H1 (cell line): ENCODE measurements around the gene EFCAB10. TPM values are rescaled to one million over a fixed set of nuclear protein-coding genes. Genes with fewer than 3 reads are reported as not detected.

Experiments used
- CTCF ChIA-PET: fragments of 300-600 bp; sonication (Branson Sonifier 250); formaldehyde crosslinking; loops from one replicate; lab custom pipeline; 2021; ENCODE audit not compliant: partially characterized antibody; lab: Charles Lee
- POLR2A ChIA-PET: fragments of 300-600 bp; sonication (Branson Sonifier 250); formaldehyde crosslinking; loops from one replicate; lab custom pipeline; 2021; ENCODE audit warnings: inconsistent platforms; ENCODE audit not compliant: partially characterized antibody; lab: Charles Lee
- DNase-seq, 2 experiments: peaks; one replicate each; pipeline versions ENCODE4 v3.0.0 to v3.0.0-alpha.2; 2010 to 2022; ENCODE audit warnings: low spot score in 2 of 2, low read depth in 1 of 2, mixed read lengths in 1 of 2
- FAIRE-seq: peaks from 2 replicates; lab custom pipeline; 2011; peaks lifted over from hg19 to GRCh38; lab: Jason Lieb, UNC
- H2AFZ ChIP-seq: 2 replicates; pipeline ENCODE4 v1.8.1; 2012; ENCODE audit warnings: low read length, inconsistent platforms
- H2AK5ac ChIP-seq: 2 replicates; pipeline ENCODE4 v1.6.1; 2013; ENCODE audit warnings: low read depth, low read length
- H2BK120ac ChIP-seq: replicated peaks from 2 replicates; pipeline ENCODE3; 2013; ENCODE audit warnings: low read depth, low read length, inconsistent platforms
- H2BK12ac ChIP-seq: 2 replicates; pipeline ENCODE4 v1.6.1; 2013; ENCODE audit warnings: low read depth, low read length
- H2BK15ac ChIP-seq: 2 replicates; pipeline ENCODE4 v1.6.1; 2013; ENCODE audit warnings: low read length
- H2BK20ac ChIP-seq: 2 replicates; pipeline ENCODE4 v1.6.1; 2013; ENCODE audit warnings: low read length
- H2BK5ac ChIP-seq: 2 replicates; pipeline ENCODE4 v1.6.1; 2013; ENCODE audit warnings: low read depth, low read length
- H3K14ac ChIP-seq: 2 replicates; pipeline ENCODE4 v1.6.1; 2013; ENCODE audit warnings: inconsistent platforms; ENCODE audit not compliant: insufficient read length
- H3K18ac ChIP-seq: 2 replicates; pipeline ENCODE4 v1.6.1; 2013; ENCODE audit warnings: low read length; ENCODE audit errors: extremely low read depth
- H3K23ac ChIP-seq: 2 replicates; pipeline ENCODE4 v1.6.1; 2013; ENCODE audit warnings: inconsistent platforms; ENCODE audit not compliant: insufficient read length
- H3K23me2 ChIP-seq: 2 replicates; pipeline ENCODE4 v1.6.1; 2013; ENCODE audit warnings: low read depth, low read length
- H3K27ac ChIP-seq: 2 replicates; pipeline ENCODE4 v1.6.1; 2011; ENCODE audit warnings: low read depth, low read length, inconsistent platforms
- H3K27me3 ChIP-seq, 4 experiments: replicated peaks in 1 of 4; 1 replicate in 1 of 4; 2 replicates in 3 of 4; pipeline versions ENCODE4 v1.6.1 to v1.8.1; 2011 to 2013; ENCODE audit warnings: low read length in 3 of 4, mild to moderate bottlenecking in 3 of 4, inconsistent platforms in 2 of 4, mixed read lengths in 2 of 4, moderate library complexity in 1 of 4; ENCODE audit not compliant: control insufficient read depth in 3 of 4, insufficient read depth in 3 of 4; ENCODE audit errors: extremely low read depth in 1 of 4
- H3K36me3 ChIP-seq, 4 experiments: 2 replicates each; pipeline versions ENCODE4 v1.6.1 to v1.8.1; 2011 to 2013; ENCODE audit warnings: mild to moderate bottlenecking in 4 of 4, low read length in 3 of 4, moderate library complexity in 2 of 4, control low read depth in 1 of 4, inconsistent platforms in 1 of 4; ENCODE audit not compliant: insufficient read depth in 4 of 4, control insufficient read depth in 2 of 4
- H3K4ac ChIP-seq: replicated peaks from 2 replicates; pipeline ENCODE3; 2013; ENCODE audit warnings: low read length, low read depth, mixed read lengths, inconsistent platforms; ENCODE audit not compliant: insufficient read length
- H3K4me1 ChIP-seq, 4 experiments: replicated peaks in 1 of 4; 1 replicate in 1 of 4; 2 replicates in 3 of 4; pipeline versions ENCODE4 v1.6.1 to v1.8.1; 2011 to 2013; ENCODE audit warnings: low read length in 3 of 4, inconsistent platforms in 2 of 4, mixed read lengths in 1 of 4; ENCODE audit not compliant: insufficient read depth in 4 of 4, control insufficient read depth in 3 of 4
- H3K4me2 ChIP-seq, 2 experiments: 2 replicates each; pipeline versions ENCODE4 v1.6.1 to v1.8.1; 2011 to 2013; ENCODE audit warnings: low read depth in 2 of 2, low read length in 2 of 2, control low read depth in 1 of 2, inconsistent platforms in 1 of 2, mild to moderate bottlenecking in 1 of 2; ENCODE audit not compliant: insufficient read depth in 1 of 2
- H3K4me3 ChIP-seq, 4 experiments: fragments of 200-600, 300-600 bp in 1 of 4; sonication (generic), shearing (Covaris generic), sonication (Bioruptor Twin) in 1 of 4; 2 replicates each; pipeline versions ENCODE4 v1.5.1 to v1.8.1; 2011 to 2016; ENCODE audit warnings: low read length in 4 of 4, low read depth in 3 of 4, control low read depth in 2 of 4, inconsistent platforms in 2 of 4, mild to moderate bottlenecking in 2 of 4, mixed read lengths in 1 of 4, moderate library complexity in 1 of 4; ENCODE audit not compliant: insufficient read depth in 2 of 4; ENCODE audit errors: extremely low read depth in 1 of 4
- H3K56ac ChIP-seq: replicated peaks from 2 replicates; pipeline ENCODE3; 2013; ENCODE audit warnings: low read depth, mild to moderate bottlenecking, mixed read lengths, low read length, inconsistent platforms; ENCODE audit not compliant: insufficient read length
- H3K79me1 ChIP-seq: 2 replicates; pipeline ENCODE4 v1.6.1; 2013; ENCODE audit warnings: low read depth, low read length, control low read depth
- H3K79me2 ChIP-seq, 2 experiments: 2 replicates each; pipeline versions ENCODE4 v1.6.1 to v1.8.1; 2012 to 2013; ENCODE audit warnings: low read length in 2 of 2, mild to moderate bottlenecking in 2 of 2, inconsistent platforms in 1 of 2; ENCODE audit not compliant: insufficient read depth in 2 of 2, control insufficient read depth in 1 of 2
- H3K9ac ChIP-seq, 4 experiments: replicated peaks in 1 of 4; 1 replicate in 1 of 4; 2 replicates in 3 of 4; pipeline versions ENCODE4 v1.6.1 to v1.8.1; 2011 to 2013; ENCODE audit warnings: low read depth in 3 of 4, low read length in 3 of 4, control low read depth in 2 of 4, mild to moderate bottlenecking in 2 of 4, moderate library complexity in 2 of 4, inconsistent platforms in 1 of 4; ENCODE audit errors: extremely low read depth in 1 of 4
- H3K9me3 ChIP-seq, 2 experiments: 2 replicates each; pipeline versions ENCODE4 v1.6.1 to v1.8.1; 2012 to 2013; ENCODE audit warnings: mild to moderate bottlenecking in 2 of 2, moderate library complexity in 2 of 2, control low read depth in 1 of 2, inconsistent platforms in 1 of 2, low read depth in 1 of 2, low read length in 1 of 2, mixed read lengths in 1 of 2; ENCODE audit not compliant: insufficient read depth in 2 of 2
- H4K20me1 ChIP-seq, 2 experiments: replicated peaks in 1 of 2; 2 replicates each; pipeline versions ENCODE3 to v1.8.1; 2011 to 2013; ENCODE audit warnings: inconsistent platforms in 2 of 2, low read length in 2 of 2, mild to moderate bottlenecking in 1 of 2; ENCODE audit not compliant: insufficient read depth in 2 of 2, control insufficient read depth in 1 of 2
- H4K5ac ChIP-seq: 2 replicates; pipeline ENCODE4 v1.6.1; 2013; ENCODE audit warnings: low read length, low read depth, mixed read lengths, inconsistent platforms; ENCODE audit not compliant: insufficient read length
- H4K8ac ChIP-seq: 2 replicates; pipeline ENCODE4 v1.8.0; 2013; ENCODE audit warnings: mild to moderate bottlenecking, moderate library complexity, low read length, inconsistent platforms; ENCODE audit not compliant: insufficient read depth; ENCODE audit errors: extremely low read depth
- H4K91ac ChIP-seq: replicated peaks from 2 replicates; pipeline ENCODE3; 2013; ENCODE audit warnings: low read length, mixed read lengths, inconsistent platforms; ENCODE audit not compliant: insufficient read length
- ASH2L ChIP-seq: fragments of 200-600, 300-600 bp; sonication (generic); IDR thresholded peaks from one replicate; pipeline ENCODE4 v1.7.1; 2017; ENCODE audit warnings: low read length
- BACH1 ChIP-seq: IDR thresholded peaks from 2 replicates; pipeline ENCODE4 v1.6.1; 2012; ENCODE audit warnings: low read length, improper control_type of control experiment
- CEBPB ChIP-seq: IDR thresholded peaks from 2 replicates; pipeline ENCODE4 v1.6.1; 2012; ENCODE audit warnings: low read depth, low read length
- EP300 ChIP-seq, 2 experiments: IDR thresholded peaks; 1 replicate in 1 of 2; 2 replicates in 1 of 2; pipeline ENCODE4 v1.6.1; 2011 to 2012; ENCODE audit warnings: low read depth in 2 of 2, low read length in 2 of 2, mild to moderate bottlenecking in 2 of 2, borderline replicate concordance in 1 of 2, inconsistent platforms in 1 of 2, moderate library complexity in 1 of 2
- EZH2 ChIP-seq: fragments of 200-600 bp; sonication (generic); IDR thresholded peaks from 2 replicates; pipeline ENCODE4 v1.7.1; 2012; ENCODE audit warnings: low read depth, mild to moderate bottlenecking, moderate library complexity, low read length, inconsistent platforms; ENCODE audit not compliant: severe bottlenecking
- GTF2F1 ChIP-seq: IDR thresholded peaks from 2 replicates; pipeline ENCODE4 v1.6.1; 2012; ENCODE audit warnings: low read depth, low read length, improper control_type of control experiment, borderline replicate concordance
- KDM1A ChIP-seq: fragments of 200-600, 300-600 bp; sonication (generic); IDR thresholded peaks from 2 replicates; pipeline ENCODE4 v1.7.1; 2016; ENCODE audit warnings: mild to moderate bottlenecking, low read length, borderline replicate concordance
- MAFK ChIP-seq: IDR thresholded peaks from 2 replicates; pipeline ENCODE4 v1.6.1; 2012; ENCODE audit warnings: low read depth, mild to moderate bottlenecking, improper control_type of control experiment, low read length
- POU5F1 ChIP-seq: IDR thresholded peaks from 2 replicates; pipeline ENCODE4 v1.6.1; 2011; ENCODE audit warnings: low read depth, mild to moderate bottlenecking, low read length, moderate library complexity
- SAP30 ChIP-seq: fragments of 300-600 bp; sonication (generic); IDR thresholded peaks from 2 replicates; pipeline ENCODE4 v1.7.1; 2012; ENCODE audit warnings: low read length, moderate library complexity, mild to moderate bottlenecking, inconsistent platforms; ENCODE audit not compliant: insufficient read depth, insufficient replicate concordance
- SIRT6 ChIP-seq: IDR thresholded peaks from one replicate; pipeline ENCODE4 v1.7.1; 2012; ENCODE audit warnings: low read length, inconsistent platforms
- SIX5 ChIP-seq: IDR thresholded peaks from 2 replicates; pipeline ENCODE4 v1.6.1; 2011; ENCODE audit warnings: mild to moderate bottlenecking, low read depth, low read length
- SP1 ChIP-seq: IDR thresholded peaks from 2 replicates; pipeline ENCODE4 v1.6.1; 2011; ENCODE audit warnings: low read depth, low read length
- SP2 ChIP-seq: IDR thresholded peaks from 2 replicates; pipeline ENCODE4 v1.6.1; 2012; ENCODE audit warnings: mild to moderate bottlenecking, low read length, inconsistent platforms
- SP4 ChIP-seq: IDR thresholded peaks from 2 replicates; pipeline ENCODE4 v1.6.1; 2012; ENCODE audit warnings: low read length, inconsistent platforms
- TCF12 ChIP-seq: IDR thresholded peaks from 2 replicates; pipeline ENCODE4 v1.6.1; 2011; ENCODE audit warnings: low read depth, mild to moderate bottlenecking, low read length
- WGBS, 2 experiments: shearing (Covaris generic) in 1 of 2; methylation state at CpG; one replicate each; pipeline versions ENCODE4 v1.1.6 to v1.1.7; 2013 to 2015; ENCODE audit warnings: low lambda C conversion rate in 2 of 2, mixed read lengths in 2 of 2, inconsistent platforms in 1 of 2, low coverage in 1 of 2, missing lambda C conversion rate in 1 of 2; ENCODE audit not compliant: insufficient replicate concordance in 2 of 2, insufficient coverage in 1 of 2, insufficient read length in 1 of 2; ENCODE audit errors: extremely low coverage in 1 of 2, missing lambda C conversion rate in 1 of 2; 5-methylcytosine and 5-hydroxymethylcytosine counted together
- polyA plus RNA-seq, 7 experiments: library from polyadenylated mRNA; depleted of rRNA in 3 of 7; stranded (reverse) in 5 of 7; unstranded in 2 of 7; fragments of >200 nt in 5 of 7; fragments of 200-250 nt in 2 of 7; gene quantifications; 1 replicate in 5 of 7; 2 replicates in 1 of 7; 4 replicates in 1 of 7; pipeline versions ENCODE4 v1.2.1 to v1.2.3, GENCODE V29; 2011 to 2013; ENCODE audit warnings: missing spikeins in 2 of 7, mixed read lengths in 2 of 7
- total RNA-seq: library from RNA; stranded (reverse); fragmentation: NEBNext Ultra II Directional; extraction: Animal tissue kit (Norgen Biotek cat#: 25700); gene quantifications from 2 replicates; pipeline ENCODE4 v1.2.1, GENCODE V29; 2021

Gene EFCAB10
- total and polyA plus RNA-seq, 2 of the 8 experiments (the other 6 are each of a cell fraction or from before 2014, with no cell fraction given), result 0.80 to 3.1 TPM

GRCh38 chr7:105612806-105613205 is 31.5 kb upstream of the EFCAB10 start:
- Histone ChIP-seq H2BK20ac (no peak overlapping the region), H4K91ac (no peak overlapping the region), H3K27ac (no peak overlapping the region; the same call in 1 of the 2 replicates), H2BK15ac (no peak overlapping the region), H3K9ac (no peak overlapping the region), H3K79me2 (no peaks in the 10 kb centered on the region), H2BK120ac (no peak overlapping the region), H2AK5ac (no peak overlapping the region), H3K4me1 (no peaks in the 10 kb centered on the region; a peak in 1 of 7 replicates), H3K4me2 (no peak overlapping the region), H3K27me3 (no peaks in the 10 kb centered on the region), H3K9me3 (no peaks in the 10 kb centered on the region), H3K23ac (no peak overlapping the region), H3K23me2 (no peaks in the 10 kb centered on the region), H3K36me3 (peaks cover 10 to 45% (median 24%) of the 10 kb centered on the region in 4 experiments), H3K14ac (no peak overlapping the region), H4K20me1 (peaks cover 0 to 4% of the 10 kb centered on the region in 2 experiments), H3K4me3 (no peak overlapping the region), H3K4ac (no peak overlapping the region), H4K8ac (no peak overlapping the region), H2BK5ac (no peak overlapping the region), H2BK12ac (no peak overlapping the region), H4K5ac (no peak overlapping the region), H3K18ac (no peak overlapping the region), H3K79me1 (peaks cover 4% of the 10 kb centered on the region; the same call in 1 of the 2 replicates), H2AFZ (no peak overlapping the region), H3K56ac (no peak overlapping the region)
- CTCF ChIA-PET, result interaction anchor here (0.8 kb wide), 1 partner anchor 31 kb away, joined by 3 read pairs; no protein-coding TSS in a partner anchor
- FAIRE-seq (no peak), DNase-seq (no peak)
- POLR2A ChIA-PET, result interaction anchor here (2.2 kb wide), 1 partner anchor 22 kb away, joined by 6 read pairs; no protein-coding TSS in a partner anchor
- 90% methylated on average over 9 of the region's 9 CpGs; no CpG with 5 or more reads in 1 of the 2 experiments for WGBS, 2 experiments
- TF ChIP-seq SP1 (no peak), CEBPB (no peak), SP4 (no peak), SP2 (no peak), GTF2F1 (no peak), TCF12 (no peak), SIRT6 (no peak), POU5F1 (no peak), ASH2L (no peak), MAFK (no peak), EP300 (IDR thresholded peaks at IDR 0.05; ENCODE audit: borderline replicate concordance in 1 of 2, low read depth in 2 of 2, low read length in 2 of 2) (no peak), KDM1A (no peak), SIX5 (no peak), SAP30 (no peak), BACH1 (no peak), EZH2 (no peak)
